MV-4-11 (cell line): Measurements from ENCODE around the gene OR2T11.
"Not testable (repeated sequence)": the region's sequence is repeated elsewhere in the genome, so short reads cannot be mapped to it uniquely, and the experiment has no call there.

Experiments used
- DNase-seq: peaks from one replicate; lab custom pipeline; 2025; lab: John Stamatoyannopoulos, UW

Gene OR2T11

GRCh38 chr1:248634991-248635390 lies at the start of gene OR2T11:
OR2T11 (minus strand) TSS chr1:248635091; CDS start chr1:248627128, 7,963 bp downstream.
- not testable (repeated sequence) for DNase-seq

- DNase-seq, result no peak
Measured at GRCh38 chr1:248681651-248682050, 46.8 kb upstream of the OR2T11 start.

GRCh38 chr1:248670003-248670402 lies 35.1 kb upstream of the OR2T11 start:
- no peak for DNase-seq

GRCh38 chr1:248663453-248664328 lies 28.8 kb upstream of the OR2T11 start:
- DNase-seq, result not testable (repeated sequence)

GRCh38 chr1:248656797-248657196 lies 21.9 kb upstream of the OR2T11 start:
- not testable (repeated sequence) for DNase-seq

- DNase-seq, result not testable (repeated sequence)
Measured at GRCh38 chr1:248655354-248655753, 20.5 kb upstream of the OR2T11 start, which contains the start of gene OR2T27. OR2T27 (minus strand) TSS chr1:248655528; CDS start chr1:248650884, 4,644 bp downstream.

GRCh38 chr1:248648770-248649536 lies 14.1 kb upstream of the OR2T11 start:
- not testable (repeated sequence) for DNase-seq

GRCh38 chr1:248645178-248645577 lies 10.3 kb upstream of the OR2T11 start, which contains the start of gene OR2T35:
OR2T35 (minus strand) TSS chr1:248645278; CDS start chr1:248639258, 6,020 bp downstream.
- DNase-seq, result not testable (repeated sequence)

- not testable (repeated sequence) for DNase-seq
Measured at GRCh38 chr1:248642971-248643651, 8.2 kb upstream of the OR2T11 start.

GRCh38 chr1:248641583-248641982 lies 6.7 kb upstream of the OR2T11 start:
- DNase-seq, result not testable (repeated sequence)

GRCh38 chr1:248640906-248641305 lies 6.0 kb upstream of the OR2T11 start:
- DNase-seq, result not testable (repeated sequence)

GRCh38 chr1:248639652-248640051 lies 4.8 kb upstream of the OR2T11 start:
- not testable (repeated sequence) for DNase-seq

GRCh38 chr1:248636612-248637011 lies 1.7 kb upstream of the OR2T11 start:
- not testable (repeated sequence) for DNase-seq

- DNase-seq, result peak; percentile 58
Measured at GRCh38 chr1:248631354-248632008, 3.4 kb downstream of the OR2T11 start.

GRCh38 chr1:248630551-248630950 lies 4.3 kb downstream of the OR2T11 start:
- no peak for DNase-seq

GRCh38 chr1:248627971-248628844 lies 6.7 kb downstream of the OR2T11 start:
- no peak for DNase-seq

GRCh38 chr1:248625971-248626370 lies 8.9 kb downstream of the OR2T11 start:
- no peak for DNase-seq

GRCh38 chr1:248625166-248625565 lies 9.7 kb downstream of the OR2T11 start:
- no peak for DNase-seq

GRCh38 chr1:248622570-248623001 lies 12.3 kb downstream of the OR2T11 start:
- DNase-seq, result peak; percentile 60

GRCh38 chr1:248621770-248622169 lies 13.1 kb downstream of the OR2T11 start:
- no peak for DNase-seq
